Spleen (tissue), 7 donors: ENCODE measurements around the gene IFT27.

Experiments
- POLR2AphosphoS5 ChIP-seq, 3 donors: sonication (generic); formaldehyde crosslinking; IDR thresholded peaks; one replicate each; pipeline ENCODE4 v1.5.1; 2017; ENCODE audit warnings: antibody characterized with exemption in 3 of 3
- TF ChIP-seq, protein P1 (sequence below), 11 experiments: fragments of 200-600 bp in 7 of 11; fragments of 450-650 bp in 4 of 11; sonication (generic) in 4 of 11; IDR thresholded peaks in 8 of 11; conservative IDR thresholded peaks in 3 of 11; 1 replicate in 7 of 11; 2 replicates in 4 of 11; pipeline versions ENCODE4 v1.4.0 to v1.8.0; 2016 to 2021; ENCODE audit warnings: antibody characterized with exemption in 11 of 11, inconsistent platforms in 4 of 11, mild to moderate bottlenecking in 1 of 11
- donor health status: DM: no; HTN: no; CAD: no; lungs with moderate emphysema.
- donor health status: DM: no; HTN: no; CAD: no.
- donor health status: DM: no; HTN: no; CAD: no.

GRCh38 chr22:36756746-36757655, 18.9 kb downstream of the IFT27 start:
- TF ChIP-seq, protein P1, sequence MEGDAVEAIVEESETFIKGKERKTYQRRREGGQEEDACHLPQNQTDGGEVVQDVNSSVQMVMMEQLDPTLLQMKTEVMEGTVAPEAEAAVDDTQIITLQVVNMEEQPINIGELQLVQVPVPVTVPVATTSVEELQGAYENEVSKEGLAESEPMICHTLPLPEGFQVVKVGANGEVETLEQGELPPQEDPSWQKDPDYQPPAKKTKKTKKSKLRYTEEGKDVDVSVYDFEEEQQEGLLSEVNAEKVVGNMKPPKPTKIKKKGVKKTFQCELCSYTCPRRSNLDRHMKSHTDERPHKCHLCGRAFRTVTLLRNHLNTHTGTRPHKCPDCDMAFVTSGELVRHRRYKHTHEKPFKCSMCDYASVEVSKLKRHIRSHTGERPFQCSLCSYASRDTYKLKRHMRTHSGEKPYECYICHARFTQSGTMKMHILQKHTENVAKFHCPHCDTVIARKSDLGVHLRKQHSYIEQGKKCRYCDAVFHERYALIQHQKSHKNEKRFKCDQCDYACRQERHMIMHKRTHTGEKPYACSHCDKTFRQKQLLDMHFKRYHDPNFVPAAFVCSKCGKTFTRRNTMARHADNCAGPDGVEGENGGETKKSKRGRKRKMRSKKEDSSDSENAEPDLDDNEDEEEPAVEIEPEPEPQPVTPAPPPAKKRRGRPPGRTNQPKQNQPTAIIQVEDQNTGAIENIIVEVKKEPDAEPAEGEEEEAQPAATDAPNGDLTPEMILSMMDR (IDR thresholded peaks at IDR 0.05 in 8 of 11, conservative IDR thresholded peaks at IDR 0.05 in 3 of 11) = no peak
- no peak for TF ChIP-seq POLR2AphosphoS5 (IDR thresholded peaks at IDR 0.05)
